ENCODE measurements around the gene PRKCA.

GRCh38 chr17:66488864-66489263 is 186.5 kb downstream of the PRKCA start:
- no peak for TF ChIP-seq CTCF (IDR thresholded peaks at IDR 0.05)
- TF ChIP-seq POLR2AphosphoS5 (IDR thresholded peaks at IDR 0.05): no peak
- no peak for TF ChIP-seq POLR2A (IDR thresholded peaks at IDR 0.05; ENCODE audit: low read depth)
- TF ChIP-seq EP300 (IDR thresholded peaks at IDR 0.05): no peak
